Measurements from ENCODE around the gene SGCA. TPM values are rescaled to one million over a fixed set of nuclear protein-coding genes. Genes with fewer than 3 reads are reported as not detected.

SGCA gene
- total RNA-seq, 1 donor from 2014 or later, result not detected

- Mint-ChIP-seq H3K27me3 (ENCODE audit: unreplicated experiment) (peaks cover 13% of the 10 kb centered on the region), H3K9me3 (ENCODE audit: unreplicated experiment) (no peaks in the 10 kb centered on the region), H3K4me3 (ENCODE audit: unreplicated experiment) (no peak overlapping the region), H3K4me1 (ENCODE audit: unreplicated experiment) (no peaks in the 10 kb centered on the region), H3K36me3 (ENCODE audit: low read depth, unreplicated experiment) (no peaks in the 10 kb centered on the region), H3K27ac (ENCODE audit: unreplicated experiment) (no peak overlapping the region)
- no peak for DNase-seq (ENCODE audit: low spot score)
- TF ChIP-seq CTCF (IDR thresholded peaks at IDR 0.05; ENCODE audit: unreplicated experiment), result no peak
Measured at GRCh38 chr17:50196826-50197225, 31.0 kb downstream of the SGCA start.

GRCh38 chr17:50198026-50198669 is 32.3 kb downstream of the SGCA start:
- no peaks in the 10 kb centered on the region for H3K9me3 Mint-ChIP-seq (ENCODE audit: unreplicated experiment)
- peaks cover 22% of the 10 kb centered on the region for H3K27me3 Mint-ChIP-seq (ENCODE audit: unreplicated experiment)
- no peak overlapping the region for H3K4me3 Mint-ChIP-seq (ENCODE audit: unreplicated experiment)
- H3K36me3 Mint-ChIP-seq (ENCODE audit: low read depth, unreplicated experiment), result no peaks in the 10 kb centered on the region
- H3K4me1 Mint-ChIP-seq (ENCODE audit: unreplicated experiment), result no peaks in the 10 kb centered on the region
- H3K27ac Mint-ChIP-seq (ENCODE audit: unreplicated experiment), result no peak overlapping the region
- peak; percentile 79 for DNase-seq (ENCODE audit: low spot score)
- TF ChIP-seq CTCF (IDR thresholded peaks at IDR 0.05; ENCODE audit: unreplicated experiment), result peak; percentile 58

GRCh38 chr17:50199211-50199802 is 33.5 kb downstream of the SGCA start:
- no peaks in the 10 kb centered on the region for H3K36me3 Mint-ChIP-seq (ENCODE audit: low read depth, unreplicated experiment)
- no peak overlapping the region for H3K4me3 Mint-ChIP-seq (ENCODE audit: unreplicated experiment)
- H3K27me3 Mint-ChIP-seq (ENCODE audit: unreplicated experiment), result peaks cover 24% of the 10 kb centered on the region
- DNase-seq (ENCODE audit: low spot score), result no peak
- no peaks in the 10 kb centered on the region for H3K9me3 Mint-ChIP-seq (ENCODE audit: unreplicated experiment)
- H3K27ac Mint-ChIP-seq (ENCODE audit: unreplicated experiment), result no peak overlapping the region
- TF ChIP-seq CTCF (IDR thresholded peaks at IDR 0.05; ENCODE audit: unreplicated experiment), result no peak
- H3K4me1 Mint-ChIP-seq (ENCODE audit: unreplicated experiment), result no peaks in the 10 kb centered on the region

- peak overlapping the region; percentile 65 for H3K4me3 Mint-ChIP-seq (ENCODE audit: unreplicated experiment)
- peaks cover 24% of the 10 kb centered on the region for H3K27me3 Mint-ChIP-seq (ENCODE audit: unreplicated experiment)
- H3K36me3 Mint-ChIP-seq (ENCODE audit: low read depth, unreplicated experiment), result no peaks in the 10 kb centered on the region
- peaks cover 1% of the 10 kb centered on the region for H3K4me1 Mint-ChIP-seq (ENCODE audit: unreplicated experiment)
- peak; percentile 59 for DNase-seq (ENCODE audit: low spot score)
- H3K27ac Mint-ChIP-seq (ENCODE audit: unreplicated experiment), result no peak overlapping the region
- no peak for TF ChIP-seq CTCF (IDR thresholded peaks at IDR 0.05; ENCODE audit: unreplicated experiment)
- H3K9me3 Mint-ChIP-seq (ENCODE audit: unreplicated experiment), result no peaks in the 10 kb centered on the region
Measured at GRCh38 chr17:50199803-50200456, 34.1 kb downstream of the SGCA start.
